ENCODE data around the gene CCDC192.

The CCDC192 gene

GRCh38 chr5:127804886-127805426 is 101.8 kb downstream of the CCDC192 start:
- no peaks in the 10 kb centered on the region for H3K79me1 ChIP-seq (replicated peaks; ENCODE audit: low read length, poor library complexity, severe bottlenecking)
- H4K8ac ChIP-seq (ENCODE audit: low read length) = no peak overlapping the region
- no peaks in the 10 kb centered on the region for H3K9me3 ChIP-seq (ENCODE audit: control insufficient read depth, low read length)
- no peak overlapping the region for H3K23ac ChIP-seq (ENCODE audit: low read length in 2 of 2)
- H3K27ac ChIP-seq (ENCODE audit: low read length, poor library complexity, severe bottlenecking) = no peak overlapping the region
- no peak overlapping the region for H2AK5ac ChIP-seq (ENCODE audit: low read length, severe bottlenecking)
- H3K18ac ChIP-seq (ENCODE audit: low read depth in 1 of 2, low read length in 2 of 2) = no peak overlapping the region
- 70% methylated on average over 4 of the region's 6 CpGs for WGBS
- H3K4me2 ChIP-seq (ENCODE audit: low read length, poor library complexity, severe bottlenecking) = no peak overlapping the region
- no peak overlapping the region for H2BK15ac ChIP-seq (ENCODE audit: low read depth, poor library complexity, severe bottlenecking)
- H3K9ac ChIP-seq (ENCODE audit: low read length) = no peak overlapping the region
- H2BK12ac ChIP-seq (ENCODE audit: low read length in 2 of 2) = no peak overlapping the region
- no peak overlapping the region for H2BK120ac ChIP-seq (ENCODE audit: low read depth, low read length)
- H3K4ac ChIP-seq (ENCODE audit: low read depth in 1 of 2, low read length in 2 of 2) = peak overlapping the region in 1 of 2 experiments; percentile 9
- no peak overlapping the region for H3K4me3 ChIP-seq (ENCODE audit: insufficient read depth in 1 of 2, low read depth in 1 of 2, low read length in 2 of 2)
- DNase-seq = peak; percentile 42
- H3K4me1 ChIP-seq (ENCODE audit: control insufficient read depth, insufficient read depth, low read depth, low read length) = peaks cover 2% of the 10 kb centered on the region
- no peaks in the 10 kb centered on the region for H3K27me3 ChIP-seq (ENCODE audit: control insufficient read depth in 1 of 2, insufficient read depth in 1 of 2, low read length in 2 of 2)
- H4K91ac ChIP-seq (ENCODE audit: low read length) = peak overlapping the region; percentile 58
- H3K36me3 ChIP-seq (ENCODE audit: control insufficient read depth in 1 of 2, insufficient read depth in 2 of 2, low read depth in 1 of 2, low read length in 2 of 2) = no peaks in the 10 kb centered on the region
- no peak overlapping the region for H2BK5ac ChIP-seq (ENCODE audit: low read depth, low read length, poor library complexity, severe bottlenecking)
- no peak overlapping the region for H2AFZ ChIP-seq (ENCODE audit: low read depth, low read length)
- no peak overlapping the region for H3K14ac ChIP-seq (ENCODE audit: low read length in 2 of 2)

GRCh38 chr5:127805448-127805847 is 102.3 kb downstream of the CCDC192 start:
- H3K9me3 ChIP-seq (ENCODE audit: control insufficient read depth, low read length) = no peaks in the 10 kb centered on the region
- H3K4ac ChIP-seq (ENCODE audit: low read depth in 1 of 2, low read length in 2 of 2) = no peak overlapping the region
- no peak for DNase-seq
- H3K4me1 ChIP-seq (ENCODE audit: control insufficient read depth, insufficient read depth, low read depth, low read length) = peaks cover 2% of the 10 kb centered on the region
- H3K14ac ChIP-seq (ENCODE audit: low read length in 2 of 2) = no peak overlapping the region
- no peaks in the 10 kb centered on the region for H3K36me3 ChIP-seq (ENCODE audit: control insufficient read depth in 1 of 2, insufficient read depth in 2 of 2, low read depth in 1 of 2, low read length in 2 of 2)
- H2BK15ac ChIP-seq (ENCODE audit: low read depth, poor library complexity, severe bottlenecking) = no peak overlapping the region
- H2BK12ac ChIP-seq (ENCODE audit: low read length in 2 of 2) = no peak overlapping the region
- H4K91ac ChIP-seq (ENCODE audit: low read length) = no peak overlapping the region
- no peak overlapping the region for H3K23ac ChIP-seq (ENCODE audit: low read length in 2 of 2)
- no peak overlapping the region for H2AK5ac ChIP-seq (ENCODE audit: low read length, severe bottlenecking)
- no peak overlapping the region for H3K4me2 ChIP-seq (ENCODE audit: low read length, poor library complexity, severe bottlenecking)
- no peak overlapping the region for H2BK120ac ChIP-seq (ENCODE audit: low read depth, low read length)
- H4K8ac ChIP-seq (ENCODE audit: low read length) = no peak overlapping the region
- no peak overlapping the region for H2BK5ac ChIP-seq (ENCODE audit: low read depth, low read length, poor library complexity, severe bottlenecking)
- H3K4me3 ChIP-seq (ENCODE audit: insufficient read depth in 1 of 2, low read depth in 1 of 2, low read length in 2 of 2) = no peak overlapping the region
- no peak overlapping the region for H3K18ac ChIP-seq (ENCODE audit: low read depth in 1 of 2, low read length in 2 of 2)
- H3K27ac ChIP-seq (ENCODE audit: low read length, poor library complexity, severe bottlenecking) = no peak overlapping the region
- no peak overlapping the region for H2AFZ ChIP-seq (ENCODE audit: low read depth, low read length)
- H3K27me3 ChIP-seq (ENCODE audit: control insufficient read depth in 1 of 2, insufficient read depth in 1 of 2, low read length in 2 of 2) = no peaks in the 10 kb centered on the region
- no peaks in the 10 kb centered on the region for H3K79me1 ChIP-seq (replicated peaks; ENCODE audit: low read length, poor library complexity, severe bottlenecking)
- no CpG with 5 or more reads among the region's 1 CpG for WGBS
- H3K9ac ChIP-seq (ENCODE audit: low read length) = no peak overlapping the region

- Histone ChIP-seq H2AFZ (ENCODE audit: low read depth, low read length) (no peak overlapping the region), H3K27me3 (ENCODE audit: control insufficient read depth in 1 of 2, insufficient read depth in 1 of 2, low read length in 2 of 2) (no peaks in the 10 kb centered on the region), H3K4me3 (ENCODE audit: insufficient read depth in 1 of 2, low read depth in 1 of 2, low read length in 2 of 2) (no peak overlapping the region), H2AK5ac (ENCODE audit: low read length, severe bottlenecking) (no peak overlapping the region), H2BK5ac (ENCODE audit: low read depth, low read length, poor library complexity, severe bottlenecking) (no peak overlapping the region), H3K14ac (ENCODE audit: low read length in 2 of 2) (no peak overlapping the region), H3K23ac (ENCODE audit: low read length in 2 of 2) (no peak overlapping the region), H4K8ac (ENCODE audit: low read length) (no peak overlapping the region), H3K79me1 (replicated peaks; ENCODE audit: low read length, poor library complexity, severe bottlenecking) (no peaks in the 10 kb centered on the region), H3K18ac (ENCODE audit: low read depth in 1 of 2, low read length in 2 of 2) (no peak overlapping the region), H2BK120ac (ENCODE audit: low read depth, low read length) (no peak overlapping the region), H2BK15ac (ENCODE audit: low read depth, poor library complexity, severe bottlenecking) (no peak overlapping the region), H3K9me3 (ENCODE audit: control insufficient read depth, low read length) (no peaks in the 10 kb centered on the region), H3K4me2 (ENCODE audit: low read length, poor library complexity, severe bottlenecking) (no peak overlapping the region), H3K36me3 (ENCODE audit: control insufficient read depth in 1 of 2, insufficient read depth in 2 of 2, low read depth in 1 of 2, low read length in 2 of 2) (no peaks in the 10 kb centered on the region), H2BK12ac (ENCODE audit: low read length in 2 of 2) (no peak overlapping the region), H3K9ac (ENCODE audit: low read length) (no peak overlapping the region), H3K4ac (ENCODE audit: low read depth in 1 of 2, low read length in 2 of 2) (no peak overlapping the region), H3K4me1 (ENCODE audit: control insufficient read depth, insufficient read depth, low read depth, low read length) (peaks cover 2% of the 10 kb centered on the region), H3K27ac (ENCODE audit: low read length, poor library complexity, severe bottlenecking) (no peak overlapping the region), H4K91ac (ENCODE audit: low read length) (no peak overlapping the region)
- no peak for DNase-seq
- whole genome bisulfite sequencing = 97% methylated on average over 3 of the region's 3 CpGs
Observed at GRCh38 chr5:127806776-127807175, 103.6 kb downstream of the CCDC192 start.

GRCh38 chr5:127809533-127809932 is 106.3 kb downstream of the CCDC192 start:
- H3K4ac ChIP-seq (ENCODE audit: low read depth in 1 of 2, low read length in 2 of 2) = no peak overlapping the region
- H3K27me3 ChIP-seq (ENCODE audit: control insufficient read depth in 1 of 2, insufficient read depth in 1 of 2, low read length in 2 of 2) = no peaks in the 10 kb centered on the region
- H2BK15ac ChIP-seq (ENCODE audit: low read depth, poor library complexity, severe bottlenecking) = no peak overlapping the region
- no peak overlapping the region for H4K91ac ChIP-seq (ENCODE audit: low read length)
- H3K4me2 ChIP-seq (ENCODE audit: low read length, poor library complexity, severe bottlenecking) = no peak overlapping the region
- WGBS = no CpG with 5 or more reads among the region's 1 CpG
- no peak overlapping the region for H2BK120ac ChIP-seq (ENCODE audit: low read depth, low read length)
- no peak overlapping the region for H2BK5ac ChIP-seq (ENCODE audit: low read depth, low read length, poor library complexity, severe bottlenecking)
- H2AK5ac ChIP-seq (ENCODE audit: low read length, severe bottlenecking) = no peak overlapping the region
- H3K9ac ChIP-seq (ENCODE audit: low read length) = no peak overlapping the region
- H3K27ac ChIP-seq (ENCODE audit: low read length, poor library complexity, severe bottlenecking) = no peak overlapping the region
- H3K23ac ChIP-seq (ENCODE audit: low read length in 2 of 2) = no peak overlapping the region
- H3K4me1 ChIP-seq (ENCODE audit: control insufficient read depth, insufficient read depth, low read depth, low read length) = peaks cover 3% of the 10 kb centered on the region
- H3K36me3 ChIP-seq (ENCODE audit: control insufficient read depth in 1 of 2, insufficient read depth in 2 of 2, low read depth in 1 of 2, low read length in 2 of 2) = no peaks in the 10 kb centered on the region
- H3K14ac ChIP-seq (ENCODE audit: low read length in 2 of 2) = no peak overlapping the region
- no peak overlapping the region for H2AFZ ChIP-seq (ENCODE audit: low read depth, low read length)
- H3K79me1 ChIP-seq (replicated peaks; ENCODE audit: low read length, poor library complexity, severe bottlenecking) = no peaks in the 10 kb centered on the region
- H3K18ac ChIP-seq (ENCODE audit: low read depth in 1 of 2, low read length in 2 of 2) = no peak overlapping the region
- H3K4me3 ChIP-seq (ENCODE audit: insufficient read depth in 1 of 2, low read depth in 1 of 2, low read length in 2 of 2) = no peak overlapping the region
- H4K8ac ChIP-seq (ENCODE audit: low read length) = no peak overlapping the region
- H3K9me3 ChIP-seq (ENCODE audit: control insufficient read depth, low read length) = no peaks in the 10 kb centered on the region
- no peak for DNase-seq
- no peak overlapping the region for H2BK12ac ChIP-seq (ENCODE audit: low read length in 2 of 2)

Measured in mesenchymal stem cell (in vitro differentiated cells and primary cell).